ENCODE results near the gene TC2N. TPM values are rescaled to one million over a fixed set of nuclear protein-coding genes. Genes with fewer than 3 reads are reported as not detected.
"Not testable (repeated sequence)": the region's sequence is repeated elsewhere in the genome, so short reads cannot be mapped to it uniquely, and the experiment has no call there.

Gene TC2N
- total RNA-seq, 1 experiment from 2014 or later, result 7.7 TPM

DNA sequence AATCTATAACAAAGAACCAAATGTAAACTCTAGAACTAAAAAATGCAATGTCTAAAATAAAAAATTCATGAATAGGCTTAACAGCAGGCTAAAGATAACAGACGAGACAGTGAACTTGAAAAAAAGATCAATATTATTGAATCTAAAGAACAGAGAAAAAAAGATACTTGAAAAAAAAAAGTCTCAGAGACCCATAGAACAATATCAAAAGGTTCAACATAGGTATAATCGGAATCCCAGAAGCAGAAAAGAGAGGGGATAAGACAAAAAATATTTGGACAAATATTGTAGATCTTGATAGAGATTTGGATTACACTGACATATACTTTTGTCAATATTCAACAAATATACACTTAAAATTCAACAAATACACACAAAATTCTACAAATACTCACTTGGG, 56.6 kb downstream of the TC2N start:
- H3K4me3 ChIP-seq, result no peak overlapping the region
- no peaks in the 10 kb centered on the region for H3K27me3 ChIP-seq (ENCODE audit: insufficient read depth, low read depth)
- H3K36me3 ChIP-seq (ENCODE audit: low read depth), result no peaks in the 10 kb centered on the region
- H3K9me2 ChIP-seq (ENCODE audit: insufficient read depth), result no peaks in the 10 kb centered on the region
- no peak overlapping the region for H3K27ac ChIP-seq
- BruUV-seq (replicated peaks), result no TSS peak
- intact Hi-C loops (cut with micrococcal nuclease; ENCODE audit: unreplicated experiment), result no loop called here
- peaks cover 4% of the 10 kb centered on the region; the same call in 1 of the 2 replicates for H3K9me3 ChIP-seq (ENCODE audit: insufficient read depth, low read depth)
- TF ChIP-seq, protein P1, sequence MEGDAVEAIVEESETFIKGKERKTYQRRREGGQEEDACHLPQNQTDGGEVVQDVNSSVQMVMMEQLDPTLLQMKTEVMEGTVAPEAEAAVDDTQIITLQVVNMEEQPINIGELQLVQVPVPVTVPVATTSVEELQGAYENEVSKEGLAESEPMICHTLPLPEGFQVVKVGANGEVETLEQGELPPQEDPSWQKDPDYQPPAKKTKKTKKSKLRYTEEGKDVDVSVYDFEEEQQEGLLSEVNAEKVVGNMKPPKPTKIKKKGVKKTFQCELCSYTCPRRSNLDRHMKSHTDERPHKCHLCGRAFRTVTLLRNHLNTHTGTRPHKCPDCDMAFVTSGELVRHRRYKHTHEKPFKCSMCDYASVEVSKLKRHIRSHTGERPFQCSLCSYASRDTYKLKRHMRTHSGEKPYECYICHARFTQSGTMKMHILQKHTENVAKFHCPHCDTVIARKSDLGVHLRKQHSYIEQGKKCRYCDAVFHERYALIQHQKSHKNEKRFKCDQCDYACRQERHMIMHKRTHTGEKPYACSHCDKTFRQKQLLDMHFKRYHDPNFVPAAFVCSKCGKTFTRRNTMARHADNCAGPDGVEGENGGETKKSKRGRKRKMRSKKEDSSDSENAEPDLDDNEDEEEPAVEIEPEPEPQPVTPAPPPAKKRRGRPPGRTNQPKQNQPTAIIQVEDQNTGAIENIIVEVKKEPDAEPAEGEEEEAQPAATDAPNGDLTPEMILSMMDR (conservative IDR thresholded peaks at IDR 0.05), result no peak
- TF ChIP-seq EZH2 (IDR thresholded peaks at IDR 0.05; ENCODE audit: low read depth), result no peak
- H4K20me1 ChIP-seq (ENCODE audit: insufficient read depth), result no peaks in the 10 kb centered on the region
- ChIA-PET POLR2A (ENCODE audit: unreplicated experiment) (no interaction called here), CTCF (no interaction called here)
- no peak overlapping the region for H2AFZ ChIP-seq
- H3K4me2 ChIP-seq, result no peak overlapping the region
- DNase-seq, result no peak
- H3K4me1 ChIP-seq (replicated peaks; ENCODE audit: insufficient read depth), result no peaks in the 10 kb centered on the region
- no peaks in the 10 kb centered on the region for H3F3A ChIP-seq (ENCODE audit: insufficient read depth, low read depth)
- no peaks in the 10 kb centered on the region for H3K79me2 ChIP-seq (ENCODE audit: low read depth)

DNA sequence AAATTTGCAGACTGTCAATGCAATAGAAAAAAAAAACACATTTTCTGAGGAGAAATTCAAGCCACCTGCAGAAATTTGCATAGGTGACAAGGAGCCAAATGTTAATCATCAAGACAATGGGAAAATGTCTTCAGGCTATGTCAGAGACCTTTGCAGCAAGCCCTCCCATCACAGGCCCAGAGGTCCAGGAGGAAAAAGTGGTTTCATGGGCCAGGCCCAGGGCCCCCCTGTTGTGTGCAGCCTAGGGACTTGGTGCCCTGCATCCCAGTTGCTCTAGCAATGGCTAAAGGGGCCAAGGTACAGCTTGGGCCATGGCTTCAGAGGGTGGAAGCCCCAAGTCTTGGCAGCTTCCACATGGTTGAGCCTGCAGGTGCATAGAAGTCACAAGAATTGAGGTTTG, 60.6 kb downstream of the TC2N start:
- H3K27me3 ChIP-seq (ENCODE audit: insufficient read depth, low read depth), result no peaks in the 10 kb centered on the region
- BruUV-seq (replicated peaks), result no TSS peak
- no peak overlapping the region for H2AFZ ChIP-seq
- peaks cover 4% of the 10 kb centered on the region; the same call in 1 of the 2 replicates for H3K9me3 ChIP-seq (ENCODE audit: insufficient read depth, low read depth)
- no peaks in the 10 kb centered on the region for H3F3A ChIP-seq (ENCODE audit: insufficient read depth, low read depth)
- no peaks in the 10 kb centered on the region for H3K79me2 ChIP-seq (ENCODE audit: low read depth)
- H3K4me3 ChIP-seq, result no peak overlapping the region
- ChIA-PET POLR2A (ENCODE audit: unreplicated experiment) (no interaction called here), CTCF (no interaction called here)
- no peak for DNase-seq
- no peaks in the 10 kb centered on the region for H3K9me2 ChIP-seq (ENCODE audit: insufficient read depth)
- no peaks in the 10 kb centered on the region for H4K20me1 ChIP-seq (ENCODE audit: insufficient read depth)
- no peaks in the 10 kb centered on the region for H3K4me1 ChIP-seq (replicated peaks; ENCODE audit: insufficient read depth)
- H3K36me3 ChIP-seq (ENCODE audit: low read depth), result no peaks in the 10 kb centered on the region
- H3K27ac ChIP-seq, result no peak overlapping the region
- H3K4me2 ChIP-seq, result no peak overlapping the region
- intact Hi-C loops (cut with micrococcal nuclease; ENCODE audit: unreplicated experiment), result no loop called here
- TF ChIP-seq, protein P1 (conservative IDR thresholded peaks at IDR 0.05), result no peak
- TF ChIP-seq EZH2 (IDR thresholded peaks at IDR 0.05; ENCODE audit: low read depth), result no peak

DNA sequence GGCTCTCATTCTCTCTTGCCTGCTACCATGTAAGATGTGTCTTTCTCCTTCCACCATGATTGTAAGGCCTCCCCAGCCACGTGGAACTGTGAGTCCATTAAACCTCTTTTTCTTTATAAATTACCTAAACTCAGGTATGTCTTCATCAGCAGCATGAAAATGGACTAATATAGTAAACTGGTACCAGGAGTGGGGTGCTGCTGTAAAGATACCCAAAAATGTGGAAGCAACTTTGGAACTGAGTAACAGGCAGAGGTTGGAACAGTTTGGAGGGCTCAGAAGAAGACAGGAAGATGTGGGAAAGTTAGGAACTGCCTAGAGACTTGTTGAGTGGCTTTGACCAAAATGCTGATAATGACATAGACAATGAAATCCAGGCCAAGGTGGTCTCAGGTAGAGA, 61.2 kb downstream of the TC2N start:
- H3K4me3 ChIP-seq; H4K20me1 ChIP-seq (ENCODE audit: insufficient read depth); H3K9me3 ChIP-seq (ENCODE audit: insufficient read depth, low read depth); DNase-seq; H3K9me2 ChIP-seq (ENCODE audit: insufficient read depth); POLR2A ChIA-PET (ENCODE audit: unreplicated experiment); BruUV-seq (replicated peaks); H3K36me3 ChIP-seq (ENCODE audit: low read depth); H3F3A ChIP-seq (ENCODE audit: insufficient read depth, low read depth); H3K27ac ChIP-seq; H3K4me2 ChIP-seq; H2AFZ ChIP-seq; CTCF ChIA-PET; intact Hi-C loops (cut with micrococcal nuclease; ENCODE audit: unreplicated experiment); H3K79me2 ChIP-seq (ENCODE audit: low read depth); H3K27me3 ChIP-seq (ENCODE audit: insufficient read depth, low read depth); H3K4me1 ChIP-seq (replicated peaks; ENCODE audit: insufficient read depth): not testable (repeated sequence)

DNA sequence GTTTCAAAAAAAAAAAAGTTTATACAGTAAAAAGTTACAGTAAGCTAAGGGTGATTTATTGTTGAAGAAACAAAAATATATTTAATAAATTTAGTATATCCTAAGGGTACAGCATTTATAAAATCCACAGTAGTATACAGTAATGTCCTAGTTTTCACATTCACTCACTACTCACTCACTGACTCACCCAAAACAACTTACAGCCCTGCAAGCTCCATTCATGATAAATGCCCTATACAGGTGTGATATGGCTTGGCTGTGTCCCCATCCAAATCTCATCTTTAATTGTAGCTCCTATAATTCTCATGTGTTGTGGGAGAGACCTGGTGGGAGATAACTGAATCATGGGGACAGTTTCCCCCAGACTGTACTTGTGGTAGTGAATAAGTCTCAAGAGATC, 61.7 kb downstream of the TC2N start:
- no peaks in the 10 kb centered on the region for H3K36me3 ChIP-seq (ENCODE audit: low read depth)
- no peak for TF ChIP-seq EZH2 (IDR thresholded peaks at IDR 0.05; ENCODE audit: low read depth)
- TF ChIP-seq, protein P1 (conservative IDR thresholded peaks at IDR 0.05), result no peak
- POLR2A ChIA-PET (ENCODE audit: unreplicated experiment), result no interaction called here

More for the DNA sequence above, 61.7 kb downstream of the TC2N start:
- H3K9me3 ChIP-seq (ENCODE audit: insufficient read depth, low read depth), result peaks cover 4% of the 10 kb centered on the region; the same call in 1 of the 2 replicates
- no peaks in the 10 kb centered on the region for H4K20me1 ChIP-seq (ENCODE audit: insufficient read depth)
- no peaks in the 10 kb centered on the region for H3K27me3 ChIP-seq (ENCODE audit: insufficient read depth, low read depth)
- H3K79me2 ChIP-seq (ENCODE audit: low read depth), result no peaks in the 10 kb centered on the region
- no peaks in the 10 kb centered on the region for H3F3A ChIP-seq (ENCODE audit: insufficient read depth, low read depth)
- no peak overlapping the region for H3K27ac ChIP-seq
- no peaks in the 10 kb centered on the region for H3K4me1 ChIP-seq (replicated peaks; ENCODE audit: insufficient read depth)
- intact Hi-C loops (cut with micrococcal nuclease; ENCODE audit: unreplicated experiment), result no loop called here
- no peak overlapping the region for H3K4me3 ChIP-seq
- no TSS peak for BruUV-seq (replicated peaks)
- H2AFZ ChIP-seq, result no peak overlapping the region
- CTCF ChIA-PET, result no interaction called here
- no peaks in the 10 kb centered on the region for H3K9me2 ChIP-seq (ENCODE audit: insufficient read depth)
- no peak for DNase-seq
- H3K4me2 ChIP-seq, result no peak overlapping the region
